ENCODE measurements around the gene PRR14. TPM values are rescaled to one million over a fixed set of nuclear protein-coding genes. Genes with fewer than 3 reads are reported as not detected.

The PRR14 gene
- total and polyA plus RNA-seq, 2 of the 4 experiments (the other 2 are of a cell fraction) = 1.4 to 11.9 TPM

DNA sequence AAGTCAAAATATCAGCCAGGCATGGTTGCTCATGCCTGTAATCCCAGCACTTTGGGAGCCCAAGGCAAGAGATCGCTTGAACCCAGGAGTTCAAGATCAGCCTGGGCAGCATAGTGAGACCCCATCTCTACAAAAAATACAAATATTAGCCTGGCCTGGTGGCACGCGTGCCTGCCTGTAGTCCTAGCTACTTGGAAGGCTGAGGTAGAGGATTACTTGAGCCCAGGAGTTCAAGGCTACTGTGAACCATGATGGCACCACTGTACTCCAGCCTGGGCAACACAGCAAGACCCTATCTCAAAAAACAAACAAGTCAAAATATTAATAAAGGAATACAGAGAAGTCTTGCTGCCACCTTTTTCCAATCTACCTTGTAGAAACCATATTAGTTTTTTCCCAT lies 44.8 kb upstream of the PRR14 start:
- H2BK20ac ChIP-seq (ENCODE audit: low read depth, low read length) = no peak overlapping the region
- no peak overlapping the region for H3K27ac ChIP-seq (ENCODE audit: insufficient read depth, low read length)
- TF ChIP-seq NFE2L2 (IDR thresholded peaks at IDR 0.05; ENCODE audit: low read depth, low read length) (no peak), BHLHE40 (IDR thresholded peaks at IDR 0.05; ENCODE audit: low read depth, low read length) (no peak), FOS (IDR thresholded peaks at IDR 0.05; ENCODE audit: low read depth, low read length) (no peak), MAFK (IDR thresholded peaks at IDR 0.05; ENCODE audit: low read depth, low read length) (no peak), CHD1 (IDR thresholded peaks at IDR 0.05; ENCODE audit: low read depth, low read length) (no peak), CEBPB (IDR thresholded peaks at IDR 0.05; ENCODE audit: low read depth, low read length) (no peak)
- TF ChIP-seq, protein P1, sequence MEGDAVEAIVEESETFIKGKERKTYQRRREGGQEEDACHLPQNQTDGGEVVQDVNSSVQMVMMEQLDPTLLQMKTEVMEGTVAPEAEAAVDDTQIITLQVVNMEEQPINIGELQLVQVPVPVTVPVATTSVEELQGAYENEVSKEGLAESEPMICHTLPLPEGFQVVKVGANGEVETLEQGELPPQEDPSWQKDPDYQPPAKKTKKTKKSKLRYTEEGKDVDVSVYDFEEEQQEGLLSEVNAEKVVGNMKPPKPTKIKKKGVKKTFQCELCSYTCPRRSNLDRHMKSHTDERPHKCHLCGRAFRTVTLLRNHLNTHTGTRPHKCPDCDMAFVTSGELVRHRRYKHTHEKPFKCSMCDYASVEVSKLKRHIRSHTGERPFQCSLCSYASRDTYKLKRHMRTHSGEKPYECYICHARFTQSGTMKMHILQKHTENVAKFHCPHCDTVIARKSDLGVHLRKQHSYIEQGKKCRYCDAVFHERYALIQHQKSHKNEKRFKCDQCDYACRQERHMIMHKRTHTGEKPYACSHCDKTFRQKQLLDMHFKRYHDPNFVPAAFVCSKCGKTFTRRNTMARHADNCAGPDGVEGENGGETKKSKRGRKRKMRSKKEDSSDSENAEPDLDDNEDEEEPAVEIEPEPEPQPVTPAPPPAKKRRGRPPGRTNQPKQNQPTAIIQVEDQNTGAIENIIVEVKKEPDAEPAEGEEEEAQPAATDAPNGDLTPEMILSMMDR (conservative IDR thresholded peaks at IDR 0.05; ENCODE audit: low read depth, low read length) = no peak
- TF ChIP-seq, protein P2, sequence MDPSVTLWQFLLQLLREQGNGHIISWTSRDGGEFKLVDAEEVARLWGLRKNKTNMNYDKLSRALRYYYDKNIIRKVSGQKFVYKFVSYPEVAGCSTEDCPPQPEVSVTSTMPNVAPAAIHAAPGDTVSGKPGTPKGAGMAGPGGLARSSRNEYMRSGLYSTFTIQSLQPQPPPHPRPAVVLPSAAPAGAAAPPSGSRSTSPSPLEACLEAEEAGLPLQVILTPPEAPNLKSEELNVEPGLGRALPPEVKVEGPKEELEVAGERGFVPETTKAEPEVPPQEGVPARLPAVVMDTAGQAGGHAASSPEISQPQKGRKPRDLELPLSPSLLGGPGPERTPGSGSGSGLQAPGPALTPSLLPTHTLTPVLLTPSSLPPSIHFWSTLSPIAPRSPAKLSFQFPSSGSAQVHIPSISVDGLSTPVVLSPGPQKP (IDR thresholded peaks at IDR 0.05; ENCODE audit: borderline replicate concordance, low read depth, low read length) = no peak
- dilution Hi-C loops (cut with HindIII; ENCODE audit: low sequenced_read_pairs, unreplicated experiment) = no loop called here
- H3K56ac ChIP-seq (ENCODE audit: extremely low read depth, insufficient read depth, low read length) = no peak overlapping the region
- no peak overlapping the region for H2BK5ac ChIP-seq (ENCODE audit: low read depth, low read length, poor library complexity, severe bottlenecking)
- peaks cover 11 to 31% of the 10 kb centered on the region in 2 experiments; a peak in 3 of 4 replicates for H3K79me1 ChIP-seq (ENCODE audit: low read depth in 1 of 2, low read length in 2 of 2)
- BruUV-seq (replicated peaks) = no TSS peak
- H3K23ac ChIP-seq (ENCODE audit: low read depth, low read length) = no peak overlapping the region
- H4K5ac ChIP-seq (ENCODE audit: low read depth, low read length) = no peak overlapping the region
- no peak for ATAC-seq (ENCODE audit: low read depth)
- H2AFZ ChIP-seq (replicated peaks; ENCODE audit: low read length, poor library complexity) = no peak overlapping the region
- POLR2A ChIA-PET (ENCODE audit: unreplicated experiment) = no interaction called here
- H4K20me1 ChIP-seq (ENCODE audit: insufficient read depth, low read length) = no peaks in the 10 kb centered on the region
- H3K9me1 ChIP-seq (ENCODE audit: insufficient read depth, low read length) = no peaks in the 10 kb centered on the region
- in situ Hi-C loops (cut with MboI; ENCODE audit: low sequenced_read_pairs) = no loop called here
- CTCF ChIA-PET = no interaction called here
- 100% methylated on average over 2 of the region's 3 CpGs; no CpG with 5 or more reads in 1 of the 2 experiments for WGBS, 2 experiments (ENCODE audit: extremely low coverage in 2 of 2, insufficient read length in 1 of 2)
- H3K36me3 ChIP-seq (ENCODE audit: control insufficient read depth, insufficient read depth, low read length) = peaks cover 25% of the 10 kb centered on the region
- no peak overlapping the region for H3K14ac ChIP-seq (replicated peaks; ENCODE audit: low read depth, low read length)
- intact Hi-C loops (cut with micrococcal nuclease) = no loop called here
- H3K27me3 ChIP-seq (ENCODE audit: control insufficient read depth, insufficient read depth, low read length) = no peaks in the 10 kb centered on the region
- H4K91ac ChIP-seq (ENCODE audit: insufficient read depth, low read depth, low read length) = no peak overlapping the region
- no peak overlapping the region for H2AK5ac ChIP-seq (ENCODE audit: low read depth, low read length)
- H3K18ac ChIP-seq (ENCODE audit: low read depth, low read length) = no peak overlapping the region
- no peak overlapping the region for H2BK15ac ChIP-seq (ENCODE audit: low read depth, low read length)
- peaks cover 6% of the 10 kb centered on the region; the same call in 1 of the 2 replicates for H3K4me1 ChIP-seq (ENCODE audit: control insufficient read depth, insufficient read depth, low read length)
- H3K9me3 ChIP-seq (ENCODE audit: control insufficient read depth, insufficient read depth, low read length) = no peaks in the 10 kb centered on the region; the same call in 1 of the 2 replicates
- DNase-seq = no peak
- no peak overlapping the region for H3K4me2 ChIP-seq (ENCODE audit: low read depth, low read length)
- no peak overlapping the region for H2BK120ac ChIP-seq (ENCODE audit: low read depth, low read length)
- no peak overlapping the region for H3K4me3 ChIP-seq (ENCODE audit: insufficient read depth, low read depth, low read length)
- H4K8ac ChIP-seq (ENCODE audit: low read depth in 2 of 2, low read length in 2 of 2) = no peak overlapping the region
- H3K4ac ChIP-seq (ENCODE audit: low read depth, low read length) = no peak overlapping the region
- H2AK9ac ChIP-seq (replicated peaks; ENCODE audit: low read depth, low read length, poor library complexity) = no peak overlapping the region
- no peak overlapping the region for H3K9ac ChIP-seq (ENCODE audit: low read depth, low read length)
